ENCODE data around the gene INSR.

Gene INSR

DNA sequence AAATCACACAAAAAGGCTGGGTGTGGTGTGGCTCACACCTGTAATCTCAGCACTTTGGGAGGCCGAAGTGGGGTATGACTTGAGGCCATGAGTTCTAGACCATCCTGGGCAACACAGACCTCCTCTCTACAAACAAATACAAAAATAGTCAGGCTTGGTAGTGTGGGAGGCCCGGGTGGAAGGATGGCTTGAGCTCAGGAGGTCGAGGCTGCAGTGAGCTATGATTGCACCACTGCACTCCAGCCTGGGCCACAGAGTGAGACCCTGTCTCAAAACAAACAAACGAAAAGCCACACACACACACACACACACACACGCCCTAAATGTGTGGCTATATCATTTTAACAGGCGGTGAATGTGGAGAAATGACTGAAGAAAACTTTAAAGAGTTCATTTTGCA lies 225.6 kb downstream of the INSR start:
- Histone ChIP-seq H3K4me3 (ENCODE audit: low read depth, low read length) (no peak overlapping the region; the same call in 1 of the 2 replicates), H3K36me3 (ENCODE audit: control insufficient read depth in 2 of 2, insufficient read depth in 1 of 2, low read length in 2 of 2) (peaks cover 6 to 25% of the 10 kb centered on the region in 2 experiments; a peak in 2 of 3 replicates), H3K27ac (ENCODE audit: extremely low read depth, low read depth, low read length) (no peak overlapping the region), H3K9me3 (ENCODE audit: control insufficient read depth, insufficient read depth, low read depth, low read length) (no peaks in the 10 kb centered on the region), H3K4me1 (ENCODE audit: control insufficient read depth, insufficient read depth, low read length) (no peaks in the 10 kb centered on the region)
- no peak for TF ChIP-seq ZNF529 (tag by site-specific recombination; IDR thresholded peaks at IDR 0.05; ENCODE audit: insufficient replicate concordance)
- TF ChIP-seq ZNF707 (tag by site-specific recombination; IDR thresholded peaks at IDR 0.05) = no peak
- TF ChIP-seq ZNF600 (tag by site-specific recombination; IDR thresholded peaks at IDR 0.05) = no peak
- no peak for TF ChIP-seq SP3 (tag by site-specific recombination; IDR thresholded peaks at IDR 0.05)
- TF ChIP-seq, protein P1, sequence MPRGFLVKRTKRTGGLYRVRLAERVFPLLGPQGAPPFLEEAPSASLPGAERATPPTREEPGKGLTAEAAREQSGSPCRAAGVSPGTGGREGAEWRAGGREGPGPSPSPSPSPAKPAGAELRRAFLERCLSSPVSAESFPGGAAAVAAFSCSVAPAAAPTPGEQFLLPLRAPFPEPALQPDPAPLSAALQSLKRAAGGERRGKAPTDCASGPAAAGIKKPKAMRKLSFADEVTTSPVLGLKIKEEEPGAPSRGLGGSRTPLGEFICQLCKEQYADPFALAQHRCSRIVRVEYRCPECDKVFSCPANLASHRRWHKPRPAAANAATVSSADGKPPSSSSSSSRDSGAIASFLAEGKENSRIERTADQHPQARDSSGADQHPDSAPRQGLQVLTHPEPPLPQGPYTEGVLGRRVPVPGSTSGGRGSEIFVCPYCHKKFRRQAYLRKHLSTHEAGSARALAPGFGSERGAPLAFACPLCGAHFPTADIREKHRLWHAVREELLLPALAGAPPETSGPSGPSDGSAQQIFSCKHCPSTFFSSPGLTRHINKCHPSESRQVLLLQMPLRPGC (tag by site-specific recombination; IDR thresholded peaks at IDR 0.05) = no peak
- no peak for TF ChIP-seq ZBTB21 (tag by site-specific recombination; IDR thresholded peaks at IDR 0.05)
- no peak for TF ChIP-seq ZNF549 (tag by site-specific recombination; IDR thresholded peaks at IDR 0.05)
- no peak for TF ChIP-seq BCL11B (tag by site-specific recombination; IDR thresholded peaks at IDR 0.05; ENCODE audit: low read depth)
- no peak for TF ChIP-seq ZNF366 (tag by site-specific recombination; conservative IDR thresholded peaks at IDR 0.05)
- no peak for TF ChIP-seq ZNF423 (tag by site-specific recombination; IDR thresholded peaks at IDR 0.05)
- no peak for TF ChIP-seq EGR2 (tag by site-specific recombination; IDR thresholded peaks at IDR 0.05; ENCODE audit: low read depth)
- TF ChIP-seq ZBTB8A (tag by site-specific recombination; IDR thresholded peaks at IDR 0.05) = no peak
- TF ChIP-seq ZNF311 (tag by site-specific recombination; IDR thresholded peaks at IDR 0.05; ENCODE audit: borderline replicate concordance) = no peak
- no peak for TF ChIP-seq ZNF394 (tag by site-specific recombination; IDR thresholded peaks at IDR 0.05; ENCODE audit: borderline replicate concordance)
- TF ChIP-seq ZNF433 (tag by site-specific recombination; IDR thresholded peaks at IDR 0.05; ENCODE audit: low read depth) = no peak
- POLR2A ChIA-PET = interaction anchor here (0.6 to 2.6 kb wide), 9 partner anchors 9 to 437 kb away, joined by 3 to 30 read pairs (median 4); partner anchors contain the start of gene INSR
- CTCF ChIA-PET = interaction anchor here (0.6 to 1.3 kb wide), 5 partner anchors 13 to 612 kb away, joined by 3 to 5 read pairs (median 3); partner anchors contain the start of gene TRAPPC5

DNA sequence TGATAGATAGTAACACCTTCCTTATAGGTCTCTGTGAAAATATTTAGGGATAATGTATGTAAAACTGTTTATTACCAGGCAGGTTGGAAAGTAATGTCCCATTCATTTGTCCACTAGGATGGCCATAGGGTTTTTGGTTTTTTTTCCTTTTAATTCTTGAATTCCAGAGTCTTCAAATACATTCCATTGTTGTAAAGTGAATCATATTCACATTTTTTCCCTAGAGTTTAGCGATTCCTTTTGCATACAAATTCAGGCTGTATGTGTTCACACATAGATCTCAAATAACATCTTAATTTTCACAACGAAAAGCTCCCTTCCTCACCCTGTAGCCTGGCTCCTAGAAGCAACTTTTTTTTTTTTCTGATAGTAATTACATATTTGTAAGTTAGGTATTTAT lies 226.5 kb downstream of the INSR start:
- Histone ChIP-seq H3K9me3 (ENCODE audit: control insufficient read depth, insufficient read depth, low read depth, low read length) (no peaks in the 10 kb centered on the region), H3K4me1 (ENCODE audit: control insufficient read depth, insufficient read depth, low read length) (no peaks in the 10 kb centered on the region), H3K4me3 (ENCODE audit: low read depth, low read length) (no peak overlapping the region), H3K27ac (ENCODE audit: extremely low read depth, low read depth, low read length) (no peak overlapping the region), H3K36me3 (ENCODE audit: control insufficient read depth in 2 of 2, insufficient read depth in 1 of 2, low read length in 2 of 2) (peaks cover 0 to 17% of the 10 kb centered on the region in 2 experiments; a peak in 2 of 3 replicates)
- ChIA-PET POLR2A (interaction anchor here (0.5 to 2.6 kb wide), 2 partner anchors 31 to 68 kb away, joined by 4 to 30 read pairs; no protein-coding TSS in a partner anchor), CTCF (interaction anchor here (0.7 to 1.1 kb wide), 2 partner anchors 257 to 551 kb away, joined by 3 to 4 read pairs; no protein-coding TSS in a partner anchor)
- TF ChIP-seq ZNF19 (tag by site-specific recombination; IDR thresholded peaks at IDR 0.05; ENCODE audit: low read depth) = no peak
- TF ChIP-seq ZNF560 (tag by site-specific recombination; IDR thresholded peaks at IDR 0.05; ENCODE audit: borderline replicate concordance) = no peak
- no peak for TF ChIP-seq ZFHX2 (tag by site-specific recombination; conservative IDR thresholded peaks at IDR 0.05)
- TF ChIP-seq FEZF1 (tag by site-specific recombination; IDR thresholded peaks at IDR 0.05) = no peak
- TF ChIP-seq ZNF184 (tag by site-specific recombination; IDR thresholded peaks at IDR 0.05) = no peak
- no peak for TF ChIP-seq ZNF623 (tag by site-specific recombination; IDR thresholded peaks at IDR 0.05)
- no peak for TF ChIP-seq ZNF629 (tag by site-specific recombination; IDR thresholded peaks at IDR 0.05)
- no peak for TF ChIP-seq YY2 (tag by site-specific recombination; IDR thresholded peaks at IDR 0.05)
- no peak for TF ChIP-seq MZF1 (tag by site-specific recombination; IDR thresholded peaks at IDR 0.05; ENCODE audit: borderline replicate concordance)
- TF ChIP-seq ZNF248 (tag by site-specific recombination; IDR thresholded peaks at IDR 0.05) = no peak
- no peak for TF ChIP-seq ZNF350 (tag by site-specific recombination; IDR thresholded peaks at IDR 0.05)
- no peak for TF ChIP-seq ZNF223 (tag by site-specific recombination; IDR thresholded peaks at IDR 0.05)
- TF ChIP-seq, protein P2, sequence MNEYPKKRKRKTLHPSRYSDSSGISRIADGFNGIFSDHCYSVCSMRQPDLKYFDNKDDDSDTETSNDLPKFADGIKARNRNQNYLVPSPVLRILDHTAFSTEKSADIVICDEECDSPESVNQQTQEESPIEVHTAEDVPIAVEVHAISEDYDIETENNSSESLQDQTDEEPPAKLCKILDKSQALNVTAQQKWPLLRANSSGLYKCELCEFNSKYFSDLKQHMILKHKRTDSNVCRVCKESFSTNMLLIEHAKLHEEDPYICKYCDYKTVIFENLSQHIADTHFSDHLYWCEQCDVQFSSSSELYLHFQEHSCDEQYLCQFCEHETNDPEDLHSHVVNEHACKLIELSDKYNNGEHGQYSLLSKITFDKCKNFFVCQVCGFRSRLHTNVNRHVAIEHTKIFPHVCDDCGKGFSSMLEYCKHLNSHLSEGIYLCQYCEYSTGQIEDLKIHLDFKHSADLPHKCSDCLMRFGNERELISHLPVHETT (tag by site-specific recombination; IDR thresholded peaks at IDR 0.05) = no peak
- TF ChIP-seq ZNF521 (tag by site-specific recombination; IDR thresholded peaks at IDR 0.05) = no peak
- TF ChIP-seq ZNF202 (tag by site-specific recombination; IDR thresholded peaks at IDR 0.05; ENCODE audit: borderline replicate concordance) = no peak
- TF ChIP-seq ZNF155 (tag by site-specific recombination; IDR thresholded peaks at IDR 0.05) = no peak
- TF ChIP-seq ZNF747 (tag by site-specific recombination; IDR thresholded peaks at IDR 0.05) = no peak
- TF ChIP-seq ZBTB20 (tag by site-specific recombination; IDR thresholded peaks at IDR 0.05) = no peak
- TF ChIP-seq, protein P3, sequence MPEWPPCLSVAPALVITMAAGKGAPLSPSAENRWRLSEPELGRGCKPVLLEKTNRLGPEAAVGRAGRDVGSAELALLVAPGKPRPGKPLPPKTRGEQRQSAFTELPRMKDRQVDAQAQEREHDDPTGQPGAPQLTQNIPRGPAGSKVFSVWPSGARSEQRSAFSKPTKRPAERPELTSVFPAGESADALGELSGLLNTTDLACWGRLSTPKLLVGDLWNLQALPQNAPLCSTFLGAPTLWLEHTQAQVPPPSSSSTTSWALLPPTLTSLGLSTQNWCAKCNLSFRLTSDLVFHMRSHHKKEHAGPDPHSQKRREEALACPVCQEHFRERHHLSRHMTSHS (tag by site-specific recombination; IDR thresholded peaks at IDR 0.05) = no peak
